AG04450 (cell line): Measurements from ENCODE around the gene LSS. TPM values are rescaled to one million over a fixed set of nuclear protein-coding genes. Genes with fewer than 3 reads are reported as not detected.

ENCODE experiments used
- CTCF ChIA-PET: fragments of 300-600, 350-600 bp; formaldehyde crosslinking; extraction: SDS; loops from one replicate; lab custom pipeline; 2022; ENCODE audit warnings: antibody characterized with exemption, inconsistent platforms; lab: Charles Lee
- POLR2A ChIA-PET: fragments of 350-600 bp; formaldehyde crosslinking; extraction: SDS; loops from one replicate; lab custom pipeline; 2021; ENCODE audit warnings: antibody characterized with exemption, inconsistent platforms; lab: Yijun Ruan, JAX
- DNase-seq: peaks from one replicate; pipeline ENCODE4 v3.0.0-alpha.2; 2011; ENCODE audit warnings: low read depth, low spot score
- H3K27ac ChIP-seq: one replicate; pipeline ENCODE4 v1.5.1; 2012; ENCODE audit warnings: low read depth, low read length, control low read depth
- H3K27me3 ChIP-seq: one replicate; pipeline ENCODE4 v1.6.0; 2012; ENCODE audit warnings: low read length; ENCODE audit not compliant: control insufficient read depth, insufficient read depth
- H3K4me3 ChIP-seq: 2 replicates; pipeline ENCODE4 v1.5.1; 2011; ENCODE audit warnings: mild to moderate bottlenecking, low read depth, low read length, control low read depth
- H3K9me3 ChIP-seq: 2 replicates; pipeline ENCODE4 v1.5.1; 2012; ENCODE audit warnings: low read length; ENCODE audit not compliant: control insufficient read depth, insufficient read depth
- CTCF ChIP-seq: IDR thresholded peaks from 2 replicates; pipeline ENCODE4 v1.5.1; 2011; ENCODE audit warnings: low read depth, low read length, control low read depth, inconsistent platforms
- polyA minus RNA-seq: library from RNA; depleted of rRNA, polyadenylated mRNA; stranded (reverse); fragments of >200 nt; gene quantifications from 2 replicates; pipeline ENCODE4 v1.2.3, GENCODE V29; 2011; rRNA and poly(A)+ RNA removed
- polyA plus RNA-seq: library from polyadenylated mRNA; depleted of rRNA; stranded (reverse); fragments of >200 nt; gene quantifications from 2 replicates; pipeline ENCODE4 v1.2.3, GENCODE V29; 2011; rRNA removed

LSS gene
- 49.0 and 62.8 TPM in 2 replicates for polyA plus RNA-seq
- polyA minus RNA-seq: 49.8 and 73.7 TPM in 2 replicates

GRCh38 chr21:46228345-46229051 is at the start of gene LSS:
TSS of gene LSS (minus strand) at chr21:46228774. CDS start at chr21:46228745, 29 bp downstream.
- DNase-seq: peak; percentile 95
- peak within 1 kb of the TSS; percentile 89 for H3K4me3 ChIP-seq
- POLR2A ChIA-PET: interaction anchor here (0.5 to 0.9 kb wide), 3 partner anchors 47 to 114 kb away, joined by 3 to 4 read pairs (median 3); no protein-coding TSS in a partner anchor
- H3K9me3 ChIP-seq: no peaks in the 10 kb centered on the region; the same call in 1 of the 2 replicates
- CTCF ChIA-PET: interaction anchor here (0.7 kb wide), 1 partner anchor 85 kb away, joined by 3 read pairs; no protein-coding TSS in a partner anchor
- peak within 1 kb of the TSS; percentile 52 for H3K27ac ChIP-seq
- H3K27me3 ChIP-seq: no peaks in the 10 kb centered on the region
- no peak for TF ChIP-seq CTCF

GRCh38 chr21:46274797-46275390 is 46.3 kb upstream of the LSS start:
- Histone ChIP-seq H3K4me3 (no peak overlapping the region), H3K27ac (no peak overlapping the region), H3K9me3 (no peaks in the 10 kb centered on the region), H3K27me3 (no peaks in the 10 kb centered on the region)
- ChIA-PET POLR2A (no interaction called here), CTCF (interaction anchor here (0.6 to 0.7 kb wide), 2 partner anchors 11 to 66 kb away, joined by 3 to 4 read pairs; partner anchors contain the start of gene YBEY)
- no peak for TF ChIP-seq CTCF
- DNase-seq: no peak

GRCh38 chr21:46273341-46273740 is 44.8 kb upstream of the LSS start:
- no peak for DNase-seq
- Histone ChIP-seq H3K4me3 (no peak overlapping the region), H3K27me3 (no peaks in the 10 kb centered on the region), H3K9me3 (no peaks in the 10 kb centered on the region), H3K27ac (no peak overlapping the region)
- no peak for TF ChIP-seq CTCF
- POLR2A ChIA-PET: no interaction called here
- CTCF ChIA-PET: no interaction called here

GRCh38 chr21:46269466-46269865 is 40.9 kb upstream of the LSS start:
- Histone ChIP-seq H3K4me3 (no peak overlapping the region), H3K27ac (no peak overlapping the region), H3K9me3 (no peaks in the 10 kb centered on the region; the same call in 1 of the 2 replicates), H3K27me3 (no peaks in the 10 kb centered on the region)
- CTCF ChIA-PET: no interaction called here
- POLR2A ChIA-PET: no interaction called here
- DNase-seq: no peak
- TF ChIP-seq CTCF: no peak

- H3K27ac ChIP-seq: no peak overlapping the region
- ChIA-PET POLR2A (interaction anchor here (0.6 kb wide), 1 partner anchor 150 kb away, joined by 4 read pairs; no protein-coding TSS in a partner anchor), CTCF (no interaction called here)
- no peak for DNase-seq
- no peak for TF ChIP-seq CTCF
- H3K9me3 ChIP-seq: no peaks in the 10 kb centered on the region; the same call in 1 of the 2 replicates
- no peaks in the 10 kb centered on the region for H3K27me3 ChIP-seq
- H3K4me3 ChIP-seq: no peak overlapping the region
Measured at GRCh38 chr21:46268371-46268770, 39.8 kb upstream of the LSS start.
